HG02623 (cell line): ENCODE data around the gene KIF3B.
"Not testable (repeated sequence)": the region's sequence is repeated elsewhere in the genome, so short reads cannot be mapped to it uniquely, and the experiment has no call there.

ENCODE experiments used
- ATAC-seq: cut with Tn5 transposase; IDR thresholded peaks from one replicate; pipeline ENCODE4 v1.9.1; 2021; ENCODE audit warnings: moderate library complexity; ENCODE audit not compliant: unreplicated experiment

Gene KIF3B

GRCh38 chr20:32292548-32292947 lies 15.1 kb downstream of the KIF3B start:
- ATAC-seq, result no peak

- no peak for ATAC-seq
Measured at GRCh38 chr20:32294071-32294470, 16.6 kb downstream of the KIF3B start.

- ATAC-seq, result no peak
Measured at GRCh38 chr20:32296412-32296811, 19.0 kb downstream of the KIF3B start.

- ATAC-seq, result no peak
Measured at GRCh38 chr20:32296819-32297420, 19.5 kb downstream of the KIF3B start.

GRCh38 chr20:32297439-32297838 lies 20.0 kb downstream of the KIF3B start:
- no peak for ATAC-seq

- ATAC-seq, result no peak
Measured at GRCh38 chr20:32300647-32301046, 23.2 kb downstream of the KIF3B start.

- ATAC-seq, result no peak
Measured at GRCh38 chr20:32301719-32302506, 24.5 kb downstream of the KIF3B start.

- ATAC-seq, result no peak
Measured at GRCh38 chr20:32302507-32302872, 25.0 kb downstream of the KIF3B start.

- ATAC-seq, result no peak
Measured at GRCh38 chr20:32304131-32304746, 26.8 kb downstream of the KIF3B start.

GRCh38 chr20:32312718-32313424 lies 35.4 kb downstream of the KIF3B start:
- no peak for ATAC-seq

- no peak for ATAC-seq
Measured at GRCh38 chr20:32314768-32315167, 37.3 kb downstream of the KIF3B start.

- ATAC-seq, result no peak
Measured at GRCh38 chr20:32315399-32315798, 37.9 kb downstream of the KIF3B start.

GRCh38 chr20:32315891-32316290 lies 38.4 kb downstream of the KIF3B start:
- no peak for ATAC-seq

GRCh38 chr20:32316667-32317066 lies 39.2 kb downstream of the KIF3B start:
- ATAC-seq, result no peak

GRCh38 chr20:32319100-32319499 lies 41.6 kb downstream of the KIF3B start:
- no peak for ATAC-seq

GRCh38 chr20:32320305-32320704 lies 42.9 kb downstream of the KIF3B start:
- no peak for ATAC-seq

GRCh38 chr20:32321390-32321789 lies 43.9 kb downstream of the KIF3B start:
- no peak for ATAC-seq

- not testable (repeated sequence) for ATAC-seq
Measured at GRCh38 chr20:32322260-32322659, 44.8 kb downstream of the KIF3B start.

GRCh38 chr20:32323761-32324160 lies 46.3 kb downstream of the KIF3B start:
- not testable (repeated sequence) for ATAC-seq

GRCh38 chr20:32325706-32326503 lies 48.5 kb downstream of the KIF3B start:
- no peak for ATAC-seq

GRCh38 chr20:32326504-32326845 lies 49.0 kb downstream of the KIF3B start:
- ATAC-seq, result no peak
